A673 (cell line): ENCODE measurements around the gene IQGAP1. TPM values are rescaled to one million over a fixed set of nuclear protein-coding genes. Genes with fewer than 3 reads are reported as not detected.

Source experiments
- BruUV-seq: library from RNA; stranded (reverse); fragments of 400-500 nt; replicated peaks from 2 replicates; lab custom pipeline; 2021; lab: Mats Ljungman, UMichigan
- CTCF ChIA-PET: fragments of 300-600 bp; sonication (Branson Sonifier 250); formaldehyde crosslinking; loops from one replicate; lab custom pipeline; 2022; ENCODE audit warnings: antibody characterized with exemption; lab: Charles Lee
- POLR2A ChIA-PET: fragments of 300-600 bp; sonication (Branson Sonifier 250); formaldehyde crosslinking; loops from one replicate; lab custom pipeline; 2022; ENCODE audit warnings: antibody characterized with exemption; ENCODE audit not compliant: low non-redundant PET; lab: Charles Lee
- DNase-seq: peaks from one replicate; pipeline ENCODE4 v3.0.0-alpha.2; 2015; ENCODE audit warnings: low spot score
- H3K27ac ChIP-seq: fragments of 200-600 bp; sonication (generic); 2 replicates; pipeline ENCODE4 v1.5.1; 2016; ENCODE audit warnings: mixed run types, low read depth, mild to moderate bottlenecking, mixed read lengths, antibody characterized with exemption, low read length; ENCODE audit not compliant: poor library complexity, severe bottlenecking
- H3K27me3 ChIP-seq: fragments of 200-600 bp; sonication (generic); replicated peaks from 2 replicates; pipeline ENCODE4 v1.6.1; 2017; ENCODE audit warnings: mixed run types, low read depth, mild to moderate bottlenecking, mixed read lengths, antibody characterized with exemption, low read length; ENCODE audit not compliant: insufficient read depth, poor library complexity
- H3K36me3 ChIP-seq: fragments of 200-600 bp; sonication (generic); 2 replicates; pipeline ENCODE4 v1.6.1; 2016; ENCODE audit warnings: mixed run types, mild to moderate bottlenecking, mixed read lengths, antibody characterized with exemption, low read length; ENCODE audit not compliant: insufficient read depth, poor library complexity, severe bottlenecking
- H3K4me1 ChIP-seq: fragments of 200-600 bp; sonication (generic); 2 replicates; pipeline ENCODE4 v1.6.1; 2017; ENCODE audit warnings: mixed run types, mild to moderate bottlenecking, mixed read lengths, antibody characterized with exemption, low read length; ENCODE audit not compliant: insufficient read depth, poor library complexity, severe bottlenecking
- H3K4me3 ChIP-seq: fragments of 200-600 bp; sonication (generic); 2 replicates; pipeline ENCODE4 v1.5.1; 2016; ENCODE audit warnings: low read depth, mixed run types, mild to moderate bottlenecking, mixed read lengths, low read length; ENCODE audit not compliant: poor library complexity, severe bottlenecking
- H3K9me3 ChIP-seq: fragments of 200-600 bp; sonication (generic); 2 replicates; pipeline ENCODE4 v1.6.1; 2016; ENCODE audit warnings: mixed run types, low read depth, mild to moderate bottlenecking, mixed read lengths, antibody characterized with exemption, low read length; ENCODE audit not compliant: poor library complexity, severe bottlenecking
- EZH2 ChIP-seq: fragments of 200-600 bp; sonication (generic); IDR thresholded peaks from 2 replicates; pipeline ENCODE4 v1.6.1; 2017; ENCODE audit warnings: borderline replicate concordance, low read depth, mild to moderate bottlenecking, mixed read lengths, antibody characterized with exemption, low read length; ENCODE audit not compliant: poor library complexity, severe bottlenecking
- intact Hi-C: fragments of 100-400 bp; cut with micrococcal nuclease; formaldehyde crosslinking; loops from one replicate; pipeline ENCODE4 v1.10.0; 2022; ENCODE audit not compliant: unreplicated experiment
- total RNA-seq: library from RNA; stranded (reverse); gene quantifications from 2 replicates; pipeline ENCODE4 v1.2.3, GENCODE V29; 2021
- TF ChIP-seq, protein P1 (sequence below): fragments of 300-800, 200-600 bp; sonication (generic); conservative IDR thresholded peaks from 2 replicates; pipeline ENCODE4 v1.5.1; 2017; ENCODE audit warnings: low read depth, mild to moderate bottlenecking, antibody characterized with exemption, low read length, moderate library complexity, mixed read lengths

Gene IQGAP1
- total RNA-seq, 1 experiment from 2014 or later = 119 TPM

DNA sequence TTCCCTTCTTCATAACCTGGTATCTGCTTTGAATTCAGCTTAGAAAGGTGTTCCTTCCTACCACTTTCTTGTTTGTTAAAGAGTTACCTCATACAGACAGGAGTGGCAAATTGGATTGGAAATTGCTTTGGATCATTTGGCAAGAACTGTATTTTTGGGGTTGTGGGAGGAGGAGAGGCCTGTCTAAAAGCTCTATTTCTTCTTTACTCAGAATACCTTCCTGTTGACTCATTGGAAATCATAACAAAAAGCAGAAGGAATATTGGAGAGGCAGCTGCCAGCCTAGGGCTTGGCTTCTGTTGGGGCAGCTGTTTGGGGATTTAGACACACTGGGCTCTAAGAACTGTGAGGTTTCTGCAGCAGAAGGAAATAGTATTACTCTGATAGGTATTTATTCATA, 14.2 kb downstream of the IQGAP1 start:
- H3K36me3 ChIP-seq = no peaks in the 10 kb centered on the region
- H3K27me3 ChIP-seq = no peaks in the 10 kb centered on the region
- BruUV-seq = no TSS peak
- H3K27ac ChIP-seq = peak overlapping the region; percentile 65
- TF ChIP-seq EZH2 = no peak
- TF ChIP-seq, protein P1, sequence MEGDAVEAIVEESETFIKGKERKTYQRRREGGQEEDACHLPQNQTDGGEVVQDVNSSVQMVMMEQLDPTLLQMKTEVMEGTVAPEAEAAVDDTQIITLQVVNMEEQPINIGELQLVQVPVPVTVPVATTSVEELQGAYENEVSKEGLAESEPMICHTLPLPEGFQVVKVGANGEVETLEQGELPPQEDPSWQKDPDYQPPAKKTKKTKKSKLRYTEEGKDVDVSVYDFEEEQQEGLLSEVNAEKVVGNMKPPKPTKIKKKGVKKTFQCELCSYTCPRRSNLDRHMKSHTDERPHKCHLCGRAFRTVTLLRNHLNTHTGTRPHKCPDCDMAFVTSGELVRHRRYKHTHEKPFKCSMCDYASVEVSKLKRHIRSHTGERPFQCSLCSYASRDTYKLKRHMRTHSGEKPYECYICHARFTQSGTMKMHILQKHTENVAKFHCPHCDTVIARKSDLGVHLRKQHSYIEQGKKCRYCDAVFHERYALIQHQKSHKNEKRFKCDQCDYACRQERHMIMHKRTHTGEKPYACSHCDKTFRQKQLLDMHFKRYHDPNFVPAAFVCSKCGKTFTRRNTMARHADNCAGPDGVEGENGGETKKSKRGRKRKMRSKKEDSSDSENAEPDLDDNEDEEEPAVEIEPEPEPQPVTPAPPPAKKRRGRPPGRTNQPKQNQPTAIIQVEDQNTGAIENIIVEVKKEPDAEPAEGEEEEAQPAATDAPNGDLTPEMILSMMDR = no peak
- peaks cover 63% of the 10 kb centered on the region for H3K4me1 ChIP-seq
- H3K4me3 ChIP-seq = no peak overlapping the region
- ChIA-PET CTCF (interaction anchor here (1.3 kb wide), 1 partner anchor 40 kb away, joined by 4 read pairs; no protein-coding TSS in a partner anchor), POLR2A (no interaction called here)
- peak; percentile 65 for DNase-seq
- no peaks in the 10 kb centered on the region for H3K9me3 ChIP-seq
- intact Hi-C loops = no loop called here

DNA sequence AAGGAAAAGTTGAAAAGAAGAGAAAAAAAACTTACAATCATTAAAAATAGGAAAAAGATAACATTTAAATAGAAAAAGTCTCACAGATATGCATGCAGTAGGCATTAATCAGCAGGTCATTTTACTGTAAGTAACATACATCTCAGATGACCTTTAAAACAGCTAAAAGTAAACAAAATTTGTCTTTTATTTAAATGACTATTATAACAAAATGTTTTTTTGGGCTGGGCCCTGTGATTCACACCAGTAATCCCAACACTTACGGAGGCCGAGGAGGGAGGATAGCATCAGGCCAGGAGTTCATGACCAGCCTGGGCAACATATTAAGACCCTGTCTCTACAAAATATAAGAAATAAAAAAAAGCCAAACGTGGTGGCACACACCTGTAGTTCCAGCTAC, 14.7 kb downstream of the IQGAP1 start:
- BruUV-seq = no TSS peak

DNA sequence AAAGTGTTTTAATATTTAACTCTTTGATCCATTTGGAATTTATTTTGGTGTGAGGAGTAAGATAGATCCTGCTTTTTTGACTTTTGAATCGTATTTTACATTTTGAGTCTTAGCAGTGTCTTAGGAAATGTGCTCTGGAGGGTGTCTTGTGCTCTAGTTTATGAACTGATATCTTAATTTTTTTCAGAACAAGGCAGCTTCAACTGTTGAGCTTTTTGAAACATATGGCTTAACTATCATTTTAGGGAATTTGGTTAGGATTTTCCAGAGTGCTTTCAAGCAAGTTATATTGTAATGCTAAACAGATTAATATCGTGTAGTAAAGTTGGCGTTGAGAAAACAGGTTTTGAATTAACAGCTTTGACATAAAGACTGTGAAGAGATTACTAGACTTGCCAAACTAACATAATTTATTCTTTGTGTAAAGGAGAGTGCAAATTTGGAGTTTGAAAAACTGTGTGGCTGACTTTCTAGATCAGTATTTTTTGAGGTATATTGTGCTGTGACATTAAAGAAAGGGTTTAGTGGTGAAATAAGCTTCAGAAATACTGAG, 17.1 kb downstream of the IQGAP1 start:
- Histone ChIP-seq H3K9me3 (no peaks in the 10 kb centered on the region), H3K36me3 (no peaks in the 10 kb centered on the region), H3K27me3 (no peaks in the 10 kb centered on the region), H3K4me3 (no peak overlapping the region), H3K4me1 (peaks cover 67% of the 10 kb centered on the region), H3K27ac (peak overlapping the region; percentile 65)
- ChIA-PET CTCF (interaction anchor here (0.6 kb wide), 1 partner anchor 36 kb away, joined by 5 read pairs; no protein-coding TSS in a partner anchor), POLR2A (no interaction called here)
- intact Hi-C loops = no loop called here
- no peak for DNase-seq
- no TSS peak for BruUV-seq
- TF ChIP-seq, protein P1 = no peak
- no peak for TF ChIP-seq EZH2

More for the DNA sequence above, 14.7 kb downstream of the IQGAP1 start:
- CTCF ChIA-PET = interaction anchor here (1.3 kb wide), 1 partner anchor 40 kb away, joined by 4 read pairs; no protein-coding TSS in a partner anchor
- Histone ChIP-seq H3K9me3 (no peaks in the 10 kb centered on the region), H3K4me1 (peaks cover 68% of the 10 kb centered on the region), H3K36me3 (no peaks in the 10 kb centered on the region), H3K4me3 (no peak overlapping the region), H3K27me3 (no peaks in the 10 kb centered on the region), H3K27ac (peak overlapping the region; percentile 65)
- no peak for TF ChIP-seq EZH2
- TF ChIP-seq, protein P1 = no peak
- no peak for DNase-seq
- intact Hi-C loops = no loop called here
- POLR2A ChIA-PET = no interaction called here
